GM19099 (cell line): ENCODE results near the gene PSMB7.

ENCODE experiments used
- POLR2A ChIP-seq: IDR thresholded peaks from 3 replicates; pipeline ENCODE4 v1.6.1; 2011; ENCODE audit warnings: low read depth; ENCODE audit not compliant: insufficient read length; ENCODE audit errors: extremely low read depth

Gene PSMB7

GRCh38 chr9:124450241-124450924 is 35.1 kb upstream of the PSMB7 start, which contains the start of gene ADGRD2:
TSS of gene ADGRD2 (plus strand) at chr9:124450451. CDS start at chr9:124451667, 1,216 bp downstream.
- TF ChIP-seq POLR2A, result no peak

GRCh38 chr9:124449381-124450151 is 34.3 kb upstream of the PSMB7 start:
- no peak for TF ChIP-seq POLR2A

GRCh38 chr9:124448019-124448418 is 32.8 kb upstream of the PSMB7 start:
- TF ChIP-seq POLR2A, result no peak

- TF ChIP-seq POLR2A, result no peak
These were observed 32.0 kb upstream of the PSMB7 start for GRCh38 chr9:124447297-124447661.

GRCh38 chr9:124444166-124444565 is 28.9 kb upstream of the PSMB7 start:
- TF ChIP-seq POLR2A, result no peak

GRCh38 chr9:124443625-124444024 is 28.4 kb upstream of the PSMB7 start:
- no peak for TF ChIP-seq POLR2A

- TF ChIP-seq POLR2A, result no peak
These were observed 27.6 kb upstream of the PSMB7 start for GRCh38 chr9:124442826-124443225.

- TF ChIP-seq POLR2A, result no peak
These were observed 27.1 kb upstream of the PSMB7 start for GRCh38 chr9:124442379-124442778.

GRCh38 chr9:124441291-124441690 is 26.0 kb upstream of the PSMB7 start:
- TF ChIP-seq POLR2A, result no peak

GRCh38 chr9:124440786-124441185 is 25.5 kb upstream of the PSMB7 start:
- TF ChIP-seq POLR2A, result no peak

GRCh38 chr9:124439686-124440243 is 24.5 kb upstream of the PSMB7 start:
- no peak for TF ChIP-seq POLR2A

GRCh38 chr9:124439086-124439485 is 23.8 kb upstream of the PSMB7 start:
- TF ChIP-seq POLR2A, result no peak

GRCh38 chr9:124438091-124438490 is 22.8 kb upstream of the PSMB7 start:
- TF ChIP-seq POLR2A, result no peak

- no peak for TF ChIP-seq POLR2A
These were observed 21.8 kb upstream of the PSMB7 start for GRCh38 chr9:124437086-124437485.

- no peak for TF ChIP-seq POLR2A
These were observed 21.1 kb upstream of the PSMB7 start for GRCh38 chr9:124436320-124436719.

GRCh38 chr9:124429530-124429867 is 14.3 kb upstream of the PSMB7 start:
- TF ChIP-seq POLR2A, result no peak

GRCh38 chr9:124428751-124429529 is 13.7 kb upstream of the PSMB7 start:
- no peak for TF ChIP-seq POLR2A
